Measurements from ENCODE around the gene ZNF536. TPM values are rescaled to one million over a fixed set of nuclear protein-coding genes. Genes with fewer than 3 reads are reported as not detected.

Gene ZNF536
- total and polyA plus RNA-seq, 5 experiments from 2014 or later = not detected

- H3K36me3 Mint-ChIP-seq = no peaks in the 10 kb centered on the region
- ATAC-seq (no peak), DNase-seq (no peak)
- no peak overlapping the region for H3K4me3 Mint-ChIP-seq
- H3K27ac Mint-ChIP-seq = no peak overlapping the region
- peaks cover 0 to 3% (median 0%) of the 10 kb centered on the region in 9 donors for H3K9me3 Mint-ChIP-seq
- H3K4me1 Mint-ChIP-seq = no peaks in the 10 kb centered on the region
- POLR2A ChIA-PET = no interaction called here
- peaks cover 2 to 28% (median 6%) of the 10 kb centered on the region in 5 donors for H3K27me3 Mint-ChIP-seq
Measured at GRCh38 chr19:30425885-30426838, 54.0 kb downstream of the ZNF536 start.

GRCh38 chr19:30426864-30427263, 54.7 kb downstream of the ZNF536 start:
- ATAC-seq = no peak
- POLR2A ChIA-PET = no interaction called here

GRCh38 chr19:30428092-30428680, 56.0 kb downstream of the ZNF536 start:
- POLR2A ChIA-PET = no interaction called here
- ATAC-seq (no peak), DNase-seq (no peak)
- Mint-ChIP-seq H3K36me3 (no peaks in the 10 kb centered on the region), H3K9me3 (peaks cover 0 to 3% (median 0%) of the 10 kb centered on the region in 9 donors), H3K27me3 (peaks cover 0 to 28% (median 6%) of the 10 kb centered on the region in 5 donors), H3K27ac (no peak overlapping the region), H3K4me1 (peaks cover 0 to 2% (median 0%) of the 10 kb centered on the region in 4 donors), H3K4me3 (no peak overlapping the region)

More at GRCh38 chr19:30426864-30427263, 54.7 kb downstream of the ZNF536 start:
- H3K4me1 Mint-ChIP-seq = peaks cover 0 to 1% (median 0%) of the 10 kb centered on the region in 4 donors
- H3K9me3 Mint-ChIP-seq = peaks cover 0 to 3% (median 0%) of the 10 kb centered on the region in 9 donors
- no peak overlapping the region for H3K4me3 Mint-ChIP-seq
- H3K36me3 Mint-ChIP-seq = no peaks in the 10 kb centered on the region
- no peak for DNase-seq
- no peak overlapping the region for H3K27ac Mint-ChIP-seq
- peaks cover 2 to 28% (median 6%) of the 10 kb centered on the region in 5 donors for H3K27me3 Mint-ChIP-seq

GRCh38 chr19:30428844-30429243, 56.7 kb downstream of the ZNF536 start:
- POLR2A ChIA-PET = no interaction called here
- ATAC-seq (no peak), DNase-seq (no peak)
- Mint-ChIP-seq H3K27me3 (peaks cover 0 to 28% (median 6%) of the 10 kb centered on the region in 5 donors), H3K4me3 (no peak overlapping the region), H3K27ac (no peak overlapping the region), H3K4me1 (peaks cover 0 to 2% (median 0%) of the 10 kb centered on the region in 4 donors), H3K9me3 (peaks cover 0 to 3% (median 0%) of the 10 kb centered on the region in 9 donors), H3K36me3 (no peaks in the 10 kb centered on the region)

- Mint-ChIP-seq H3K27ac (no peak overlapping the region), H3K9me3 (peaks cover 0 to 3% (median 0%) of the 10 kb centered on the region in 9 donors), H3K4me1 (peaks cover 0 to 2% (median 0%) of the 10 kb centered on the region in 4 donors), H3K27me3 (peaks cover 0 to 19% (median 6%) of the 10 kb centered on the region in 5 donors), H3K4me3 (no peak overlapping the region), H3K36me3 (no peaks in the 10 kb centered on the region)
- ATAC-seq (no peak), DNase-seq (no peak)
- POLR2A ChIA-PET = no interaction called here
Measured at GRCh38 chr19:30430206-30430734, 58.1 kb downstream of the ZNF536 start.

- DNase-seq (no peak), ATAC-seq (no peak)
- no peak overlapping the region for H3K27ac Mint-ChIP-seq
- H3K4me1 Mint-ChIP-seq = peaks cover 0 to 2% (median 0%) of the 10 kb centered on the region in 4 donors
- H3K27me3 Mint-ChIP-seq = peaks cover 0 to 13% (median 6%) of the 10 kb centered on the region in 5 donors
- no peaks in the 10 kb centered on the region for H3K36me3 Mint-ChIP-seq
- POLR2A ChIA-PET = interaction anchor here (0.5 kb wide), 1 partner anchor 699 kb away, joined by 3 read pairs; no protein-coding TSS in a partner anchor
- no peak overlapping the region for H3K4me3 Mint-ChIP-seq
- H3K9me3 Mint-ChIP-seq = peaks cover 0 to 3% (median 0%) of the 10 kb centered on the region in 9 donors
Measured at GRCh38 chr19:30431591-30431990, 59.4 kb downstream of the ZNF536 start.

- no peak for ATAC-seq
- POLR2A ChIA-PET = no interaction called here
- no peak for DNase-seq
- Mint-ChIP-seq H3K27ac (no peak overlapping the region), H3K27me3 (peaks cover 0 to 4% (median 0%) of the 10 kb centered on the region in 5 donors), H3K36me3 (no peaks in the 10 kb centered on the region), H3K9me3 (no peaks in the 10 kb centered on the region), H3K4me1 (peaks cover 0 to 2% (median 0%) of the 10 kb centered on the region in 4 donors), H3K4me3 (no peak overlapping the region)
Measured at GRCh38 chr19:30434797-30435594, 62.8 kb downstream of the ZNF536 start.

GRCh38 chr19:30437869-30438268, 65.7 kb downstream of the ZNF536 start:
- Mint-ChIP-seq H3K4me1 (no peaks in the 10 kb centered on the region), H3K36me3 (no peaks in the 10 kb centered on the region), H3K27ac (no peak overlapping the region), H3K9me3 (peaks cover 0 to under 1% (median 0%) of the 10 kb centered on the region in 9 donors), H3K4me3 (no peak overlapping the region), H3K27me3 (peaks cover 0 to 20% (median 12%) of the 10 kb centered on the region in 5 donors)
- POLR2A ChIA-PET = no interaction called here
- ATAC-seq = no peak
- DNase-seq = no peak

- Mint-ChIP-seq H3K4me3 (no peak overlapping the region), H3K27ac (no peak overlapping the region), H3K4me1 (no peaks in the 10 kb centered on the region), H3K27me3 (peaks cover 0 to 20% (median 10%) of the 10 kb centered on the region in 5 donors), H3K9me3 (peaks cover 0 to 3% (median 0%) of the 10 kb centered on the region in 9 donors), H3K36me3 (no peaks in the 10 kb centered on the region)
- no peak for DNase-seq
- POLR2A ChIA-PET = no interaction called here
- ATAC-seq = no peak
Measured at GRCh38 chr19:30439310-30439709, 67.1 kb downstream of the ZNF536 start.

- ATAC-seq = no peak
- H3K9me3 Mint-ChIP-seq = peaks cover 0 to 3% (median 0%) of the 10 kb centered on the region in 9 donors
- H3K36me3 Mint-ChIP-seq = no peaks in the 10 kb centered on the region
- H3K4me1 Mint-ChIP-seq = no peaks in the 10 kb centered on the region
- H3K4me3 Mint-ChIP-seq = no peak overlapping the region
- DNase-seq = no peak
- peaks cover 0 to 20% (median 10%) of the 10 kb centered on the region in 5 donors for H3K27me3 Mint-ChIP-seq
- POLR2A ChIA-PET = no interaction called here
- no peak overlapping the region for H3K27ac Mint-ChIP-seq
Measured at GRCh38 chr19:30441011-30441410, 68.8 kb downstream of the ZNF536 start.

GRCh38 chr19:30442674-30443073, 70.5 kb downstream of the ZNF536 start:
- Mint-ChIP-seq H3K27me3 (peaks cover 0 to 20% (median 10%) of the 10 kb centered on the region in 5 donors), H3K4me3 (no peak overlapping the region)
- POLR2A ChIA-PET = interaction anchor here (0.7 kb wide), 1 partner anchor 10 kb away, joined by 5 read pairs; no protein-coding TSS in a partner anchor

More at GRCh38 chr19:30442674-30443073, 70.5 kb downstream of the ZNF536 start:
- ATAC-seq (no peak), DNase-seq (no peak)
- Mint-ChIP-seq H3K27ac (no peak overlapping the region), H3K36me3 (no peaks in the 10 kb centered on the region), H3K4me1 (no peaks in the 10 kb centered on the region), H3K9me3 (peaks cover 0 to 3% (median 0%) of the 10 kb centered on the region in 9 donors)

Measured in naive thymus-derived CD8-positive, alpha-beta T cell (primary cell).